Endothelial cell of umbilical vein (primary cell): Measurements from ENCODE around the gene NHS. TPM values are rescaled to one million over a fixed set of nuclear protein-coding genes. Genes with fewer than 3 reads are reported as not detected.

Experiments
- BruUV-seq: library from RNA; stranded (reverse); fragments of 400-500 nt; replicated peaks from 2 replicates; lab custom pipeline; 2021; lab: Mats Ljungman, UMichigan
- CTCF ChIA-PET: fragments of 300-600, 350-600 bp; sonication (Branson Sonifier 250); formaldehyde crosslinking; loops from one replicate; lab custom pipeline; 2021; ENCODE audit warnings: antibody characterized with exemption, inconsistent platforms; lab: Charles Lee
- POLR2A ChIA-PET: fragments of 300-600, 350-600 bp; sonication (Branson Sonifier 250); formaldehyde crosslinking; loops from one replicate; lab custom pipeline; 2021; ENCODE audit warnings: antibody characterized with exemption, inconsistent platforms; lab: Charles Lee
- DNase-seq: peaks from one replicate; pipeline ENCODE4 v3.0.0-alpha.2; 2011; ENCODE audit warnings: low read depth, low spot score
- FAIRE-seq: peaks from 2 replicates; lab custom pipeline; 2011; peaks lifted over from hg19 to GRCh38; lab: Jason Lieb, UNC
- H2AFZ ChIP-seq: 2 replicates; pipeline ENCODE4 v1.6.0; 2012; ENCODE audit warnings: low read depth, low read length, control low read depth, inconsistent platforms
- H3K27ac ChIP-seq: 2 replicates; pipeline ENCODE4 v1.5.1; 2011; ENCODE audit warnings: low read depth, mild to moderate bottlenecking, control low read depth, low read length, moderate library complexity; ENCODE audit not compliant: insufficient read depth
- H3K27me3 ChIP-seq, 2 experiments: 2 replicates each; pipeline versions ENCODE4 v1.6.0 to v1.6.1; 2011; ENCODE audit warnings: low read length in 2 of 2, mixed read lengths in 1 of 2; ENCODE audit not compliant: control insufficient read depth in 2 of 2, insufficient read depth in 2 of 2
- H3K36me3 ChIP-seq, 2 experiments: 2 replicates in 1 of 2; 3 replicates in 1 of 2; pipeline ENCODE4 v1.5.1; 2011; ENCODE audit warnings: low read length in 2 of 2, mild to moderate bottlenecking in 1 of 2, moderate library complexity in 1 of 2; ENCODE audit not compliant: control insufficient read depth in 2 of 2, insufficient read depth in 2 of 2; ENCODE audit errors: extremely low read depth in 1 of 2
- H3K4me1 ChIP-seq: 3 replicates; pipeline ENCODE4 v1.5.1; 2011; ENCODE audit warnings: mild to moderate bottlenecking, low read length; ENCODE audit not compliant: control insufficient read depth, insufficient read depth; ENCODE audit errors: extremely low read depth
- H3K4me2 ChIP-seq: 2 replicates; pipeline ENCODE4 v1.6.1; 2011; ENCODE audit warnings: low read length, control low read depth, mixed read lengths; ENCODE audit not compliant: insufficient read depth
- H3K4me3 ChIP-seq, 3 experiments: fragments of 200-600 bp in 1 of 3; sonication (generic), shearing (Covaris generic) in 1 of 3; replicated peaks in 1 of 3; 2 replicates each; pipeline ENCODE4 v1.5.1; 2011 to 2016; ENCODE audit warnings: control low read depth in 3 of 3, low read length in 3 of 3, mild to moderate bottlenecking in 2 of 3, inconsistent platforms in 1 of 3, low read depth in 1 of 3, moderate library complexity in 1 of 3; ENCODE audit not compliant: insufficient read depth in 1 of 3
- H3K79me2 ChIP-seq: 2 replicates; pipeline ENCODE4 v1.6.0; 2012; ENCODE audit warnings: low read length, inconsistent platforms; ENCODE audit not compliant: control insufficient read depth, insufficient read depth
- H3K9ac ChIP-seq: replicated peaks from 2 replicates; pipeline ENCODE3; 2011; ENCODE audit warnings: low read length, control low read depth; ENCODE audit not compliant: insufficient read depth; ENCODE audit errors: extremely low read depth
- H3K9me1 ChIP-seq: replicated peaks from 3 replicates; pipeline ENCODE4 v1.6.0; 2011; ENCODE audit warnings: mild to moderate bottlenecking, low read length; ENCODE audit not compliant: control insufficient read depth, insufficient read depth; ENCODE audit errors: extremely low read depth
- H3K9me3 ChIP-seq: replicated peaks from 2 replicates; pipeline ENCODE4 v1.5.1; 2012; ENCODE audit warnings: low read length, inconsistent platforms; ENCODE audit not compliant: control insufficient read depth, insufficient read depth
- H4K20me1 ChIP-seq: replicated peaks from 2 replicates; pipeline ENCODE3; 2011; ENCODE audit warnings: mild to moderate bottlenecking, low read length; ENCODE audit not compliant: control insufficient read depth, insufficient read depth; ENCODE audit errors: extremely low read depth
- CTCF ChIP-seq, 2 donors: IDR thresholded peaks; 1 replicate in 1 of 2; 2 replicates in 1 of 2; pipeline ENCODE4 v1.5.1; 2011; ENCODE audit warnings: low read length in 2 of 2, mild to moderate bottlenecking in 2 of 2, moderate library complexity in 2 of 2, control low read depth in 1 of 2, inconsistent platforms in 1 of 2, low read depth in 1 of 2; ENCODE audit not compliant: insufficient read depth in 1 of 2; ENCODE audit errors: extremely low read depth in 1 of 2
- EZH2 ChIP-seq: IDR thresholded peaks from 2 replicates; pipeline ENCODE4 v1.6.1; 2012; ENCODE audit warnings: borderline replicate concordance, low read depth, mild to moderate bottlenecking, moderate library complexity, low read length, inconsistent platforms; ENCODE audit not compliant: severe bottlenecking
- FOS ChIP-seq: IDR thresholded peaks from 2 replicates; pipeline ENCODE4 v1.6.1; 2011; ENCODE audit warnings: mild to moderate bottlenecking, low read length, moderate library complexity, borderline replicate concordance; ENCODE audit not compliant: insufficient read depth
- GATA2 ChIP-seq: IDR thresholded peaks from 2 replicates; pipeline ENCODE4 v1.7.0; 2011; ENCODE audit warnings: low read depth, mild to moderate bottlenecking, moderate library complexity, mixed read lengths, low read length; ENCODE audit not compliant: insufficient read length, insufficient read depth
- MAX ChIP-seq: IDR thresholded peaks from 2 replicates; pipeline ENCODE4 v1.6.1; 2011; ENCODE audit not compliant: insufficient read depth, insufficient read length
- MYC ChIP-seq: IDR thresholded peaks from one replicate; pipeline ENCODE4 v1.6.1; 2011; ENCODE audit warnings: mild to moderate bottlenecking, low read depth, low read length
- POLR2A ChIP-seq: IDR thresholded peaks from 2 replicates; pipeline ENCODE4 v1.6.1; 2012; ENCODE audit warnings: low read depth, mild to moderate bottlenecking, control low read depth, low read length
- POLR2AphosphoS5 ChIP-seq: IDR thresholded peaks from 2 replicates; pipeline ENCODE4 v1.6.1; 2012; ENCODE audit warnings: low read depth, mild to moderate bottlenecking, control low read depth, low read length, moderate library complexity; ENCODE audit not compliant: insufficient read depth
- dilution Hi-C: fragments of 300-500 bp; cut with MboI; formaldehyde crosslinking; loops from one replicate; pipeline ENCODE4 v1.15.0; 2019; ENCODE audit warnings: low sequenced_read_pairs; ENCODE audit not compliant: extremely low pct_ligation_motif_present
- intact Hi-C: fragments of 100-400 bp; cut with micrococcal nuclease; formaldehyde crosslinking; loops from one replicate; pipeline ENCODE4 v1.10.0; 2022
- polyA plus RNA-seq, 4 experiments: library from polyadenylated mRNA; depleted of rRNA in 3 of 4; stranded (reverse) in 3 of 4; unstranded in 1 of 4; fragments of >200 nt; gene quantifications; 2 replicates each; pipeline versions ENCODE4 v1.2.1 to v1.2.3, GENCODE V29; 2011 to 2012; ENCODE audit warnings: missing spikeins in 1 of 4
- total RNA-seq: library from RNA; stranded (reverse); gene quantifications from 2 replicates; pipeline ENCODE4 v1.2.3, GENCODE V29; 2021

The NHS gene
- total and polyA plus RNA-seq, 2 donors (not counting 3 experiments of a cell fraction or from before 2014, with no cell fraction given), result 0.07 to 0.46 TPM

- H2AFZ ChIP-seq, result no peak overlapping the region
- intact Hi-C loops, result no loop called here
- FAIRE-seq (no peak), DNase-seq (no peak)
- TF ChIP-seq POLR2A, result no peak
- TF ChIP-seq POLR2AphosphoS5, result no peak
- TF ChIP-seq MAX, result no peak
- TF ChIP-seq MYC, result no peak
- no peak for TF ChIP-seq EZH2
- no peak for TF ChIP-seq FOS
- no peak for TF ChIP-seq GATA2
- TF ChIP-seq CTCF (IDR thresholded peaks at IDR 0.05; ENCODE audit: extremely low read depth in 1 of 2, insufficient read depth in 1 of 2, low read depth in 1 of 2, low read length in 2 of 2), result no peak
- H4K20me1 ChIP-seq, result no peaks in the 10 kb centered on the region
- BruUV-seq, result no TSS peak
- no peaks in the 10 kb centered on the region for H3K4me1 ChIP-seq
- no peaks in the 10 kb centered on the region for H3K79me2 ChIP-seq
- no peaks in the 10 kb centered on the region for H3K9me1 ChIP-seq
- no peaks in the 10 kb centered on the region for H3K27me3 ChIP-seq
- H3K9me3 ChIP-seq, result no peaks in the 10 kb centered on the region
- no peak overlapping the region for H3K9ac ChIP-seq
- no peaks in the 10 kb centered on the region for H3K36me3 ChIP-seq
- ChIA-PET POLR2A (no interaction called here), CTCF (no interaction called here)
- H3K27ac ChIP-seq, result no peak overlapping the region
- no peak overlapping the region for H3K4me3 ChIP-seq
- dilution Hi-C loops, result no loop called here
- no peak overlapping the region for H3K4me2 ChIP-seq
Measured at GRCh38 chrX:17496407-17496806, 121.4 kb downstream of the NHS start.
